B cell (primary cell): ENCODE results near the gene BTNL3. TPM values are rescaled to one million over a fixed set of nuclear protein-coding genes. Genes with fewer than 3 reads are reported as not detected.

ENCODE experiments used
- ATAC-seq: fragments of 200-7000 bp; cut with Tn5 transposase; one replicate; pipeline ENCODE4 v1.10.0; 2021; ENCODE audit warnings: low read depth, mild to moderate bottlenecking, moderate number of reproducible peaks, moderate library complexity
- CTCF ChIA-PET: fragments of 350-600 bp; sonication (Branson Sonifier 250); formaldehyde crosslinking; loops from one replicate; lab custom pipeline; 2021; ENCODE audit warnings: antibody characterized with exemption, inconsistent platforms; lab: Charles Lee
- POLR2A ChIA-PET: fragments of 350-600 bp; sonication (Branson Sonifier 250); formaldehyde crosslinking; loops from one replicate; lab custom pipeline; 2021; ENCODE audit warnings: antibody characterized with exemption; lab: Charles Lee
- DNase-seq: peaks from one replicate; pipeline ENCODE4 v3.0.0; 2013
- H2AFZ ChIP-seq: 2 replicates; pipeline ENCODE4 v1.6.1; 2012; ENCODE audit warnings: mild to moderate bottlenecking, low read depth, low read length; ENCODE audit not compliant: insufficient read depth, poor library complexity, severe bottlenecking
- H3K27ac ChIP-seq, 2 donors: 1 replicate in 1 of 2; 2 replicates in 1 of 2; pipeline ENCODE4 v1.5.1; 2012 to 2013; ENCODE audit warnings: low read length in 2 of 2, mild to moderate bottlenecking in 2 of 2, moderate library complexity in 1 of 2
- H3K27me3 ChIP-seq, 4 experiments: fragments of 200-600 bp in 1 of 4; sonication (generic) in 1 of 4; replicated peaks in 1 of 4; 1 replicate in 2 of 4; 2 replicates in 2 of 4; pipeline versions ENCODE4 v1.6.1 to v1.7.0; 2013 to 2016; ENCODE audit warnings: low read length in 3 of 4, mild to moderate bottlenecking in 2 of 4, mixed read lengths in 1 of 4, moderate library complexity in 1 of 4; ENCODE audit not compliant: insufficient read depth in 4 of 4, control insufficient read depth in 3 of 4; ENCODE audit errors: control extremely low read depth in 1 of 4
- H3K36me3 ChIP-seq, 2 experiments: replicated peaks in 1 of 2; 1 replicate in 1 of 2; 2 replicates in 1 of 2; pipeline versions ENCODE4 v1.6.1 to v1.7.1; 2013; ENCODE audit warnings: low read length in 1 of 2; ENCODE audit not compliant: insufficient read depth in 2 of 2, control insufficient read depth in 1 of 2; ENCODE audit errors: control extremely low read depth in 1 of 2, extremely low read depth in 1 of 2
- H3K4me1 ChIP-seq, 2 donors: fragments of 200-600 bp in 1 of 2; sonication (generic) in 1 of 2; 1 replicate in 1 of 2; 2 replicates in 1 of 2; pipeline versions ENCODE4 v1.5.1 to v1.6.1; 2013 to 2017; ENCODE audit warnings: low read length in 2 of 2; ENCODE audit not compliant: control insufficient read depth in 2 of 2, insufficient read depth in 2 of 2
- H3K4me2 ChIP-seq: replicated peaks from 2 replicates; pipeline ENCODE3; 2012; ENCODE audit warnings: mild to moderate bottlenecking, low read depth, low read length; ENCODE audit not compliant: poor library complexity, severe bottlenecking
- H3K4me3 ChIP-seq, 5 experiments: fragments of 200-600 bp in 1 of 5; sonication (generic) in 1 of 5; 1 replicate in 3 of 5; 2 replicates in 2 of 5; pipeline versions ENCODE4 v1.5.1 to v1.7.0; 2011 to 2016; ENCODE audit warnings: low read length in 4 of 5, mild to moderate bottlenecking in 4 of 5, low read depth in 2 of 5, control low read depth in 1 of 5, moderate library complexity in 1 of 5; ENCODE audit not compliant: insufficient read depth in 1 of 5; ENCODE audit errors: control extremely low read depth in 1 of 5, extremely low read depth in 1 of 5
- H3K79me2 ChIP-seq: fragments of 200-600 bp; sonication (generic); one replicate; pipeline ENCODE4 v1.6.0; 2016; ENCODE audit warnings: low read length; ENCODE audit not compliant: control insufficient read depth, insufficient read depth
- H3K9ac ChIP-seq: fragments of 200-600 bp; sonication (generic); 2 replicates; pipeline ENCODE4 v1.6.1; 2017; ENCODE audit warnings: mild to moderate bottlenecking, low read length, moderate library complexity
- H3K9me3 ChIP-seq, 3 donors: one replicate each; pipeline versions ENCODE4 v1.6.1 to v1.7.1; 2013; ENCODE audit warnings: low read length in 2 of 3; ENCODE audit not compliant: control insufficient read depth in 2 of 3, insufficient read depth in 1 of 3; ENCODE audit errors: control extremely low read depth in 1 of 3
- H4K20me1 ChIP-seq: 2 replicates; pipeline ENCODE4 v1.6.0; 2012; ENCODE audit warnings: mild to moderate bottlenecking, low read length; ENCODE audit not compliant: insufficient read depth, control insufficient read depth, poor library complexity, severe bottlenecking
- H3K27ac Mint-ChIP-seq: one replicate; pipeline ENCODE4 v1.8.0; 2021; ENCODE audit warnings: mixed read lengths
- H3K27me3 Mint-ChIP-seq: one replicate; pipeline ENCODE4 v1.8.0; 2021; ENCODE audit warnings: mixed read lengths
- H3K4me1 Mint-ChIP-seq: one replicate; pipeline ENCODE4 v1.8.0; 2021; ENCODE audit warnings: mixed read lengths
- H3K4me3 Mint-ChIP-seq: one replicate; pipeline ENCODE4 v1.8.0; 2021; ENCODE audit warnings: mixed read lengths
- H3K9me3 Mint-ChIP-seq: one replicate; pipeline ENCODE4 v1.8.0; 2022; ENCODE audit warnings: mixed read lengths; ENCODE audit not compliant: insufficient read depth
- CTCF ChIP-seq: fragments of 200-600 bp; IDR thresholded peaks from one replicate; pipeline ENCODE4 v1.8.0; 2022; ENCODE audit warnings: antibody characterized with exemption, mild to moderate bottlenecking
- EZH2 ChIP-seq: IDR thresholded peaks from 2 replicates; pipeline ENCODE4 v1.6.1; 2012; ENCODE audit warnings: borderline replicate concordance, low read depth, mild to moderate bottlenecking, moderate library complexity, low read length; ENCODE audit not compliant: insufficient read depth, poor library complexity, severe bottlenecking
- WGBS: methylation state at CpG from one replicate; pipeline ENCODE4 v1.1.5; 2013; ENCODE audit warnings: missing lambda C conversion rate; ENCODE audit not compliant: insufficient coverage; 5-methylcytosine and 5-hydroxymethylcytosine counted together
- intact Hi-C: fragments of 100-400 bp; cut with micrococcal nuclease; formaldehyde crosslinking; loops from one replicate; pipeline ENCODE4 v1.10.0; 2022
- polyA plus RNA-seq: library from polyadenylated mRNA; depleted of rRNA; stranded (reverse); fragments of >200 nt; gene quantifications from 2 replicates; pipeline ENCODE4 v1.2.3, GENCODE V29; 2012
- total RNA-seq, 2 donors: library from RNA; stranded (reverse); fragments of 120-200 nt in 1 of 2; gene quantifications; 1 replicate in 1 of 2; 2 replicates in 1 of 2; pipeline versions ENCODE4 v1.2.3 to v1.2.4, GENCODE V29; 2013 to 2022

BTNL3 gene
- total and polyA plus RNA-seq, 2 donors (not counting 1 experiment from before 2014, with no cell fraction given): not detected

DNA sequence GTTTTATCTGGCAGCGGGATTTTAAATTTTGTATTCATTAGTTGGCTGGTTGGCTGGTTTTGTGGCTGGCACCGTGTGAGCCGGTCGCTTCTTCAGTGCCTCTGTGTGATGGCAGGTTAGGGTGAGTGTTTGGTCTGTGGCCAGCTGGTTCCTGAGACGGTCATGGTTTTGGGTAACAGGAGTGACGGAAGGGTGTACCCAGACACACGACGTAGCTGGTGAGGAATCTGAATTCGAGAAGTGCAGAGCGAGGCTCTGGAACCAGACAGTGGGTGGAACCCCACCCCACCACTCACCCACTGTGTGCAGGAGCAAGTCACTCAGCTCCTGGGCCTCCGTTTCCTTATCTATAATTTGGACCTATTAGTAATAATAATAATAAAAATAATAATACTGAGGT is 54.1 kb downstream of the BTNL3 start:
- Histone ChIP-seq H3K9me3 (peaks cover 0 to 18% (median 0%) of the 10 kb centered on the region in 3 donors), H3K27ac (no peak overlapping the region), H3K9ac (no peak overlapping the region), H4K20me1 (no peaks in the 10 kb centered on the region), H3K4me3 (no peak overlapping the region), H3K4me2 (no peak overlapping the region), H3K79me2 (no peaks in the 10 kb centered on the region), H3K4me1 (peaks cover 0 to under 1% of the 10 kb centered on the region in 2 donors), H2AFZ (no peak overlapping the region), H3K27me3 (peaks cover 0 to 30% (median 11%) of the 10 kb centered on the region in 4 experiments), H3K36me3 (no peaks in the 10 kb centered on the region)
- CTCF ChIA-PET: no interaction called here
- Mint-ChIP-seq H3K4me1 (peaks cover 7% of the 10 kb centered on the region), H3K4me3 (no peak overlapping the region), H3K27ac (no peak overlapping the region), H3K27me3 (peaks cover 31% of the 10 kb centered on the region), H3K9me3 (no peaks in the 10 kb centered on the region)
- DNase-seq (no peak), ATAC-seq (no peak)
- WGBS: 87% methylated on average over 4 of the region's 11 CpGs
- intact Hi-C loops: no loop called here
- POLR2A ChIA-PET: no interaction called here
- no peak for TF ChIP-seq CTCF
- no peak for TF ChIP-seq EZH2

DNA sequence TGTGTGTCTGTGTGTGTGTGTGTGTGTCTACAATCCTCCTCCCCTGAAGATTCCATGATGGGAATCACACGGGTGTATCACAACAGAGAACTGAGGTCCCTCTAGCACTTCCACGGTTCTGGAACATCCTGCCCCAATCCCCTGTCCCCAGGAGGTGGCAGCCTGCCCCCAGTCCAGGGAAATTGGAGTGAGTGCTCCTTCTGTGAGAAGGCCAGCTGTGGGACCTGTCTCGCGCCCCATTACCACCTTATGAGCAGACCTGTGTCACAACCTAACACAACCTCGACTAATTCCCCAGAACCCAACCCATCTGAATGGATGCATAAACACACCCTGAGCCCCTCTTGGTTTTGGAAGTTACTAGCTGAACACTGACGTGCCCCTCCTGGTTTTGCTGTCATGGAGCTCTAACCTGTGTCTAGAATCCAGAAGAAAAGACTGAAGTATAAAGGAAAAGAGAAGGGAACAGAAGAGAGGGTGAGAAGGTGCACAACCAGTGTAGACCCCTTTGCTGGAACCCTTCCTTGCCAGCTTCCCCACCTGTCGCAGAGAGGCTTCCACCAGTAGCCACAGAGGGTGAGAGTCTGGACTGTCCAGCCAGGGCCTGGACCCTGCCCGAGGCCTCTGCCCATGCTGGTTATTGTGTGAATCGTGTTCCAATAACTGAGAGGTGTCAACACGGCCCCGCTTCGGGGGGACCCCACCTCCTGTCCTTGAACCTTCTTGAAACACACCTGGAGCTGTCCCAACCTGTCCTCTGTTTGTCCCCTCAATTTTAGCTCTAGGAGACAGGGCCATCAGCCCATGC is 54.8 kb downstream of the BTNL3 start:
- Mint-ChIP-seq H3K27ac (no peak overlapping the region), H3K4me3 (no peak overlapping the region), H3K27me3 (peaks cover 35% of the 10 kb centered on the region), H3K4me1 (peaks cover 4% of the 10 kb centered on the region), H3K9me3 (no peaks in the 10 kb centered on the region)
- Histone ChIP-seq H3K36me3 (no peaks in the 10 kb centered on the region), H4K20me1 (no peaks in the 10 kb centered on the region), H3K4me3 (no peak overlapping the region), H3K4me1 (peaks cover 0 to 6% of the 10 kb centered on the region in 2 donors), H3K27me3 (peaks cover 0 to 34% (median 14%) of the 10 kb centered on the region in 4 experiments), H2AFZ (no peak overlapping the region), H3K9ac (no peak overlapping the region), H3K9me3 (peaks cover 0 to 18% (median 0%) of the 10 kb centered on the region in 3 donors), H3K79me2 (no peaks in the 10 kb centered on the region), H3K27ac (no peak overlapping the region), H3K4me2 (no peak overlapping the region)
- DNase-seq: no peak
- intact Hi-C loops: no loop called here
- ATAC-seq: no peak
- 80% methylated on average over 11 of the region's 12 CpGs for WGBS
- no peak for TF ChIP-seq EZH2
- no peak for TF ChIP-seq CTCF
- ChIA-PET POLR2A (interaction anchor here (0.8 kb wide), 1 partner anchor 11 kb away, joined by 4 read pairs; no protein-coding TSS in a partner anchor), CTCF (interaction anchor here (1.8 kb wide), 1 partner anchor 11 kb away, joined by 12 read pairs; no protein-coding TSS in a partner anchor)
